Frontal cortex (tissue), 4 donors: ENCODE data around the gene RBM33. TPM values are rescaled to one million over a fixed set of nuclear protein-coding genes. Genes with fewer than 3 reads are reported as not detected.

ENCODE experiments used
- DNase-seq, 2 donors: peaks; one replicate each; pipeline ENCODE4 v3.0.0; 2012; ENCODE audit warnings: low spot score in 2 of 2
- FAIRE-seq: peaks from 2 replicates; lab custom pipeline; 2012; peaks lifted over from hg19 to GRCh38; lab: Jason Lieb, UNC
- total RNA-seq: library from RNA; depleted of rRNA; stranded (reverse); fragments of >200 nt; gene quantifications from one replicate; pipeline ENCODE4 v1.2.3, GENCODE V29; 2014
- donor health status: control.
- donor health status: control.
- donor health status: control.

RBM33 gene
- total RNA-seq, 1 donor from 2014 or later, result 44.4 TPM

DNA sequence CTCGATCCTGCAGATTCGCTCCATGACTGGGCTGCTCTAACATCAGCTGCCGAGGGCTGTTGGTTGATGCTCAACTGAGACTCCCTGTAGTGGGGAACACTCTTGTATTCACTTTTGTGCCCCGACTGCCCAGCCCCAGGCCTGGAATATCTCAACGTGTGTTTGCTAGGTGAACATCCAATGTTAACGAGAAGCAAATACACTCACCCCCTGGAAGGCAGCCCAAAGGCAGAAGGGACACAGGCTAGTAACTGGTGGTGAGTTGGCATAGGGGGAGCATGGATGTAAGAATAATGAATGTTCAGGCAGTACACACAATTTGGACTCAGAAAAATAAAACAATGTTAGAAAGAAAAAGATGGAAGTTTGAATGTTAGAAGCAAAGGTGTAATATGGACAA, 24.0 kb upstream of the RBM33 start:
- FAIRE-seq (no peak), DNase-seq (no peak)

DNA sequence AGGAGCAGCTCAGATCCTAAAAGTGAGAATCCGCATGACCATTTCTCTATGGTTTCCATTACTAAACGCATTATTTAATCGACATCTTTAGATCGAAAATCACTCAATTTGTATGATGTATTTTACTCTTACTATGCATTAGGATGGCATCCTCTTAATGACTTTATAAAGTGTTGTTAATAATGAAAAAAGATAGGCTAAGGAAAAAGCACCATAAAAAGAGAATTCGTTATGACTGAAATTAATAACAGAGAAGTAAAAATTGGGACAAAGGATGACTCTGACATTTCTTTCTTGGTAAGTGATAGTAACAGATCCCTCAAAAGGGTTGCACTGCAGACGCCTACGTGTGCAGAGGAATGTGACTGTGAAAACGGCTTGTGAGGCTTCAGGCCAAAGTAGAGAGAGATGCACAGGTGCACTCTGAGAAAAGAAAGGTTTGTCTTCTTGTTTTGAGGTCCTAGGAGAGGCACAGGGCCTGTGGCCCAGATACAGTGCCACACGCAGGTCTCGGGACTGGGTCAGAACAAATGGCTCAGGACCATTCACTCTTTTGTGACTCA, 23.0 kb upstream of the RBM33 start:
- FAIRE-seq, result no peak
- no peak for DNase-seq

DNA sequence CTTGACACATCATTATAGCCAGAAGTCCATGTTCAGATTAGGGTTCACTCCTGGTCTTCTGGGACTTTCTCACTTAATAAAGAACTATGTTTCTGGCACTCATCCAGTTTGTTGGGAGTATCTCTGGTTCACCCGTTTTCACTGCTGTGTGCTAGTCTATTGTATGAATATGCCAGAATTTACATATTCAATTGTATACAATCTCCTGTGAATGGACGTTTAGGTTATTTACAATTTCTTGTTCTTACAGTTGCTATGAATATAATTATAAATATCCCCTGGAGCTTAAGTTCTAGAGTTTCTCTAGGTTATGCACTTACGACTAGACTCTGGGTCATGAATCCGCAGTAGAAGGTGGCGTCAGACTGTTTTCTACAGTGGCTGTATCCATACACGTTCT, 20.0 kb upstream of the RBM33 start:
- DNase-seq, result no peak
- FAIRE-seq, result no peak

GRCh38 chr7:155625557-155625956, 18.9 kb upstream of the RBM33 start:
- DNase-seq (no peak), FAIRE-seq (no peak)

GRCh38 chr7:155629171-155629570, 15.3 kb upstream of the RBM33 start:
- no peak for FAIRE-seq
- DNase-seq, result no peak

DNA sequence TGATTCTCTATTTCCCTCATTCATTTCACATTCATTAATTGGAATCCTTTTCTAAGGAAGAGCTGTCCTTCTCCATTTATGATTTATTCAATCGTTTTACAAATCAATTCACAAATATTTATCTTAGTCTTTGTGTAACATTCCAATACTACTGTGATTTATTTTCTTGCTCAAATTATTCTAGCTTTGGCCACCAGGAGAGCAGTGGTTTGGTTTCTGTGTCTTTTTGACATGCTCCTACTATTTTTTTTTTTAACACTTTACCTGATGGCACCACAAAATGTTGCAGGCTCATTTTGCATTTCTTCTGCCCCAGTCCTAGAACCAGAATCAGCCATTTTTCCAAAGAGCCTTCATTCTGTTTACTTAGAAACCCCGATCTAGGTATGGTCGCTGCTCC, 13.3 kb upstream of the RBM33 start:
- FAIRE-seq (no peak), DNase-seq (no peak)

- no peak for DNase-seq
- no peak for FAIRE-seq
These were observed 8.6 kb upstream of the RBM33 start for GRCh38 chr7:155635817-155636216.

DNA sequence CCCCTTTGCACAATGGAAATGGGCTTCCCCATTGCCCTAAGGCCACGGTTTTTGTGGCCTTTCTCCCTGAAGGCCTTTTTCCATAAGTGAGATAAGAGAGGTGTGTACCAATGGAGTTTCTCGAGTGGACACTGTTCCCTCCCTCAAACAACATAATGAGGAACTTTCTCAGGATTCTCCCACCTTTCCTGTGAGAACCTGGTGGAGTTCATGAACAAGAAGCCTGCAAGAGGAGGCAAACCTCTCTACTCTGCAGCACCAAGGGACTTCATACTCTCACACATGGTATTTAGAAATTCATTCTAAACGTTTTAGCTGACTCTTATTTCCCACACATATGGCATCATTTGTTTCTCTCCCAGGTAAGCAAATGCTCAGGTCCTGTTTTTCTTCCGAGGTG, 7.3 kb upstream of the RBM33 start:
- FAIRE-seq, result no peak
- DNase-seq, result no peak

DNA sequence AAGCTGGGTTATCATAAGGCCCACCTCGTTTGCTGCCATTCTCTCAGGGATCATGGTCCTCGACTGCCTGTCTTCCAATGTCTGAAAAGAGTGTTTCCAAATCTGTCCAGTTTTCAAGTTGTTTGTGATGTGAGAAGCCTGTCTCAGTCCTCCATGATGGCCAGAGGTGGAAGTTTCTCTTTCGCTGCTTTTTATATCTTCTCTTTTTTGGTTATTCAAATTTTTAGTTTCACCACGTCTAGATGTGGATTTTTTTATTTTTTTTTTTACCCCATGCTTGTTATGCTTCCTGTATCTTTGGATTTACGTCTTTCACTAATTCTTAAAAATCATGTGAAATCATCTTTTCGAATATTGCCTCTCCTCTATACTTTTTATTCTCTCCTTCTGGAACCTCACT, 6.1 kb upstream of the RBM33 start:
- DNase-seq (no peak), FAIRE-seq (no peak)

GRCh38 chr7:155639958-155640520, 4.4 kb upstream of the RBM33 start:
- FAIRE-seq (no peak), DNase-seq (no peak)

DNA sequence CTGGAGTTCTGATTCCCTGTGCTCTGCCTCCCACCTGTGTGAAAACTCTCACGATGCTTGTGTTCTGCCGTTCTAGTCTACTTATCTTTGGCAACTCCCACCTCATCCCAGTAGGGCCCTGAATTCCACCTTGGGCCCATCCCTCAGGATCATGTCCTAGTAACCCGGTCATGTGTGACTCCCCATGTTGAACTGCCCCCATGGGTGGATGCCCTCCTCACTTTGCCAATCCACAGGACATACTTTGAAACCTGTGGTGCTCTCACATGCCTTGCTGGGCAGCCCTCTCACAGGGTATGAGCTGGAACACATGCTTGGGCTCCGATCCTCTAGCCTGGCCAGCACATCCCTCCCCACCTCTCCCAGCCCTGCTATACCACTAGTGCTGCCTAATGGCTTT, 3.8 kb upstream of the RBM33 start:
- FAIRE-seq, result no peak

GRCh38 chr7:155643804-155644177, 670 bp upstream of the RBM33 start:
- FAIRE-seq, result no peak
- peak in 1 of 2 donors; percentile 11 for DNase-seq

More for the DNA sequence above, 3.8 kb upstream of the RBM33 start:
- DNase-seq, result no peak

DNA sequence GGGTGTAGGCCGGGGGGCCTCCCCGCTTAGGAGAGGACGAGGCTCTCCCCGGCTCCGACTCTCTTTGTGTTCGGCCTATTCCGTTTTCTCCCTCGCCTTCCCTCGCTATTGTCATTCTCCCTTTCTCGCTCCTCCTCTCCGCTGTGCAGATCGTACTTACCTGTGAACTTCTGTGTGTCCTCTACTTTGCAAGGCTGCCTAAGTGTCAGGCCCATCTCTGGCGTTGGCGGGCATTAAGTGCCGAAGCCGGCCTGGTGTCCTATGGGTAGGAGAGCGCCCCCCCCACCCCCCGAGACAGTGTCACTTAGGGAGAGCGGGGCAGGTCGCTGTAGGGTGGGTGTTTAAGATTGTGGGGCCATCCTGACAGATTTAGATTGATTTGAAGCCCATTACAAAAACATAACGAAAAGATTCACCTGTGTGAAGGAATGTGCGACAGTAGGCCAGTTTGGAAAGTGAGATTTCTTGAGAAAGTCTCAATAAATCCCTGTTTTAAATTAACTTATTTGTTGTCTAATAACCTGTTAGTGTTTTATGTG, 579 bp downstream of the RBM33 start:
- DNase-seq (peak; percentile 43 to 44), FAIRE-seq (no peak)

DNA sequence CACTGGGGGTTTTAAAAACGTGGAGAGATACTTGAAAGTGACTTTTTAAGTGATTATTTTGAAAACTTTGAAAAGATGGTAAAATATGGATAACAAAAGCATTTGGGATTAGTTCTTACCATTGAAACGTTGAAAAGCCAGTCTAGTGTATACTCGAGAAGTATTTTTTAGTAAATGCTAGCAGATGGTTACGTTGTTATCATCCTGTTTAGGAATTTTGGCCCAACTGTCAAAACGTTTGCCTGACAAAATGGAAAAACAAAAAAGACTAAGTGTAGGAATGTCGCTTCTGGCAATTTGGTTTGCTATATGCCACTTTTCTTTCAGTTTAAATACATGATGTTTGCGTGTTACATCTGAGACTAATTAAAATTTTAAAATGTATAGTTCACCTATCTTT, 1.2 kb downstream of the RBM33 start:
- FAIRE-seq, result no peak
- DNase-seq, result no peak

GRCh38 chr7:155646669-155647068, 2.2 kb downstream of the RBM33 start:
- no peak for FAIRE-seq
- no peak for DNase-seq

GRCh38 chr7:155647302-155647701, 2.8 kb downstream of the RBM33 start:
- no peak for FAIRE-seq
- DNase-seq, result no peak

GRCh38 chr7:155647734-155648133, 3.3 kb downstream of the RBM33 start:
- FAIRE-seq (no peak), DNase-seq (no peak)

GRCh38 chr7:155648752-155649339, 4.4 kb downstream of the RBM33 start:
- DNase-seq (no peak), FAIRE-seq (no peak)

- FAIRE-seq (no peak), DNase-seq (no peak)
These were observed 5.1 kb downstream of the RBM33 start for GRCh38 chr7:155649588-155649987.

DNA sequence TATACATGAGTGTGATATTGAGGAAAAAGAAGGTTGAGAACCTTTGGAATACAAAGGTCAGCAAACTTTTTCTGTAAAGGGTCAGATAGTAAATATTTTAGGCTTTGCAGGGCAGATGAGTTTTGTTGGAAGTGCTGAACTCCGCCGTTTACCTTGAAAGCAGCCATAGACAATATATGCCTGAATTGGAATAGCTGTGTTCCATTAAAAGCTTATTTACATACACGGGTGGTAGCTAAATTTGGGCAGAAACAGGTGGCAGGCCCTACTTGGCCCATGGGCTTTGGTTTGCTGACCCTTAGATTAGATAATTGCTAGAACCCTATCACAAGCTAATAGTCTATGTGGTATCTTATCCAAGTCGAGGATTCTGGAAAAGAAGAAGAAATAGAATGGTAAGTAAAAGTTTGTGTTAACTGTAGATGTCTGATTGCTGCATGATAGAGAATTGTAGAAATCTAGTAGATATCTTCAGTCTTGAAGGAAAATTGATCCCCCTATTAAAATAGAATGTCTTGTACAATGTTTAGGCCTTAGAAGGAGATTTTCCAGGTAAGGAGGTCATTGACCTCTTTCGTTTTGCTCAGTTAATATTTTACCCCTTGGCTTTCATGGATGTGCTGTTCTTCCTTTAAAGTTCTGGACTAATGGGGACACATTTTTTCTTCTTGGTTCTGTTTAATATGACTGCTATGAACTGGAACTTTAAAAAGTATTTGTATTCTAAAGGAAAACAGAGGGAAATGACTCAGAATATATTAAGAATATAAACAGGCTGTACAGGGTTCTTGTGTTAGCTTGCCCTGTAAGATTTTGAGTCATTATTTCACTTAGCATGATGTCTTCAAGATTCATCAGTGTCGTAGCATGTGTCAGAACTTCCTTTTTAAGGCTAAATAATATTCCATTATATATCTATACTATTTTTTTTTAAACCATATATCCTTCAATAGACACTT, 8.0 kb downstream of the RBM33 start:
- DNase-seq, result no peak
- no peak for FAIRE-seq

DNA sequence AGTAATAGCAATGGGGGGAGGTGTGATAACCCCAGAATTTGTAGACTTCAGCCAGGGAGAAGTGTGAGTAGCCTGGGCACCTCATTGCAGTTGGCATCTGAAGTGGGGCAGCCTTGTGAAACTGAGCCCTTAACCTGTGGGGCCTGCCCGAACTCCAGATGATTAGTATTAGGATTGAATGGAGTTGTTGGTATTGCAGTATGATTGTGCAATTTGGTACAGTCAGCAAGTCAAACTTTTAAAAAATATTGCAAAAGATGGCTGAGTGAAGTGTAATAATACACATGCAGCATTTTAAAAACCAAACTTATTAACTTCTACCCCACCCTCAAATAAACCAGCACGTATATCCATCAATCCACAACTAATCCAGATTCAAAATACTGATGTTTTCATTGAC, 9.3 kb downstream of the RBM33 start:
- DNase-seq (no peak), FAIRE-seq (no peak)
